ENCODE data around the gene CFAP77.

GRCh38 chr9:132440735-132441134 is 30.7 kb downstream of the CFAP77 start:
- TF ChIP-seq CTCF (conservative IDR thresholded peaks at IDR 0.05; ENCODE audit: low read depth, low read length) (no peak), EZH2 (IDR thresholded peaks at IDR 0.05; ENCODE audit: low read length, unreplicated experiment) (no peak)

Measured in PC-3 (cell line).